Measurements from ENCODE around the gene SLC17A2.

Gene SLC17A2

DNA sequence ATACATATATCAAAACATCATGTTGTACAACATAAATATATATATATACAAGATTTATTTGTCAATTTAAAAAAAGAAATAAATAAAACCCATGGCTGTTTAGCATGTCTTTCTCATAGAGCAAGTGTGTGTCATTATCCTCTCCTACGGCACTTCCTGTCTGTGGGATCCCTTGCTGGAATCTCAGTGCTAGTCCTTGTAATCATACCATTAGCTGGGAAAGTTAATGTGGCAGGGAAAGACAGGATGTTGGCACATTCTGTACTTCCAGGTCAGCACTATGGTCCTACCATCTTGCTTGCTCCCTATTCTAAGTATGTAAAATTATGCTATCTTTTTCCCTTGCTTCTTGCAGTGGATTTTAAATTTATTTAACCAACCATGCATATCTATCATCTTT is 47.0 kb downstream of the SLC17A2 start:
- no peak for DNase-seq (ENCODE audit: low spot score)

DNA sequence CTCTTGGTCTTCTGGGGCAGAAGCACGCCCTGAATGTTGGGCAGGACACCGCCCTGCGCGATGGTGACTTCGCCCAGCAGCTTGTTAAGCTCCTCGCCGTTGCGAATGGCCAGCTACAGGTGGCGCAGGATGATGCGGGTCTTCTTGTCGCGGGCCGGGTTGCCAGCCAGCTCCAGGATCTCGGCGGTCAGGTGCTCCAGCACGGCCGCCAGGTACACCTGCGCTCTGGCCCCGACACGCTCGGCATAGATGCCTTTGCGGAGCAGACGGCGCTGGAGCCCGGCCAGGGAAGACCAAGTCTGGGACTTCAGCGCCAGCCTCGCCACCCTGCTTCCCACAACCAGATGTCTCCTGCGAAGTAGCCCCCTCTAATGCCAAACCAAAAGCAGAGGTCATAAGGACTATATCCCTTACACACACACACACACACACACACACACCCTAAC is 48.4 kb downstream of the SLC17A2 start:
- DNase-seq (ENCODE audit: low spot score), result no peak

GRCh38 chr6:25880601-25881000 is 49.9 kb downstream of the SLC17A2 start:
- DNase-seq (ENCODE audit: low spot score), result no peak

- no peak for DNase-seq (ENCODE audit: low spot score)
Observed at GRCh38 chr6:25878721-25879322, 51.7 kb downstream of the SLC17A2 start.

DNA sequence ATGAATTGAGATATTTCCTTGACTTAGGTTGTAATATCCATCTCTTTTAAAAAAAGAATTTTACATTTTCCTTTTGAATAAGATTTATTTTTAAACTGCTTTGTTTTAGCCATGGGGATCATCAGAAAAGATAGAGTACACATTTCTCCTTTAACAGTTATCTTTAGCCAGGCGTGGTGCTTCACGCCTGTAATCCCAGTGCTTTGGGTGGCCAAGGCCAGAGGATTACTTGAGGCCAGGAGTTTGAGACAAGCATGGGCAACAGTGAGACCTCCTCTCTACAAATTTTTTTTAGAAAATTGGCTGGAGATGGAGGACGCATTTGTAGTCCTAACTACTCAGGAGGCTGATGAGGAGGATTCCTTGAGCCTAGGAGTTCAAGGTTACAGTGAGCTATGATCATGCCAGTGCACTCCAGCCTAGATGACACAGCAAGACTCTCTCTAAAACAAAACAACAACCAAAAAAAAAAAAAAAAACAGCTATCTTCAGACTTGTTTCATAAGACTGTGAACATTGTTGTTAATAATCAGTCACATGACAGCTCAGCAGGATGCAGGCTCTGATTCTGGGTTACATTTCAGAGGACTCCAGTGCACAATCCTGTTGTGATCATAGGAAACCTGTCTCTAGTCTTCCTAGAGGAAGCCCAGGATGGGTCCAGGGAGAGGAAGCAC is 54.4 kb downstream of the SLC17A2 start:
- DNase-seq (ENCODE audit: low spot score), result no peak

- no peak for DNase-seq (ENCODE audit: low spot score)
Observed at GRCh38 chr6:25875563-25875905, 55.0 kb downstream of the SLC17A2 start.

DNA sequence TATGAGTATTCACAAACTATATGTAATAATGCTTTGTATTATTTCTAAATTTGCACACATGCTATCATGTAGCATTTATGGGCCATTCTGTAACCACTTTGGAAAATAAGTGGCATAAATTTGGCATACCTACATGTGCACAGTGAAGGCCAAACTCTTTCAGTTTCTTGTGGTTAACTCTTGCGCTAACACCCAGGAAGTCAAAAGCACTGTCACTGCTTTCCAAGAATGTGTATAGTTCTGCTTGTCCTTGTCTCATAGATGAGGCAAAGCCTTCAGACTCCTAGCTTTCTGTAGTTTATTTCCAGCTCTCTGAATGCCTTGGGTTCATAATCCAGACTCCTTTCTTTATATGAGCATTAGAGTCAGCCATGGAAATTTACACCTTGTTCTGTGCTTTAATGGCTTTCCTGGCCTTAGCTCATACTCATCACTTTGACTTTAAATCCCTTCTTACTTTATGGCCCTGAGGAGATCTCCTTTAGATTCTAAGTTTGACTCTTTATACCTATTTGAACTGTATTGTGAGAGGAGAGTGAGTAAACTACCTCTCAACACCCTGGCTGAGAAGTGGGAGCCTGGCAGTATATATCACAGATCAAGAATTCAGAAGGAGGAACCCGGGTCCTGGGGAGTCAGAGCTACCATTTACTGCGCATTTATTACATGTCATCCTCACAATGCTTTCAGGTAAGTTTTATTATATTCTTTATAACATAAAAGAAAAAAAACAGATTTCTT is 55.5 kb downstream of the SLC17A2 start:
- no peak for DNase-seq (ENCODE audit: low spot score)

DNA sequence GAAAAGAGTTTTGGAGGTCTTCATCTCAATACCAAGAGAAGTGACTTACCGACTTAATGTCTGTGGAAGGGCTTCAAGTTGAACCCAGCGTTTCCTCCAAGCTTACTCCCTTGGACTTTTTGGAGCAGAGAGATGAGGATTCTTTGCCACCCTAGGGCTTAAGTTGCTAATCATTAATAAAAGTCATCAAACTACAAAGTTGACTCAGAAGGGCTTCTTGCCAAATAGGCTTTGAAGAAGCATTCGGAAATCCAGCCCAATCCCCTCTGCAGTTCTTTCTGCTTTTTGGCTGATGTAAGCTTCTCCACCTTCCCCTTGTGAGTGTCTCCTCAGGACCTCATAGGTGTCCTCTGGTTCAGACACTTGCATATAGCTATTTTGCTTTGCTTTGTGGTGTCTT is 56.4 kb downstream of the SLC17A2 start, which contains the start of gene SLC17A3:
Gene SLC17A3 (minus strand): TSS at position 126 of the 400 bp plus-strand sequence. CDS start 5,856 bp downstream, outside the sequence.
- DNase-seq (ENCODE audit: low spot score), result no peak

DNA sequence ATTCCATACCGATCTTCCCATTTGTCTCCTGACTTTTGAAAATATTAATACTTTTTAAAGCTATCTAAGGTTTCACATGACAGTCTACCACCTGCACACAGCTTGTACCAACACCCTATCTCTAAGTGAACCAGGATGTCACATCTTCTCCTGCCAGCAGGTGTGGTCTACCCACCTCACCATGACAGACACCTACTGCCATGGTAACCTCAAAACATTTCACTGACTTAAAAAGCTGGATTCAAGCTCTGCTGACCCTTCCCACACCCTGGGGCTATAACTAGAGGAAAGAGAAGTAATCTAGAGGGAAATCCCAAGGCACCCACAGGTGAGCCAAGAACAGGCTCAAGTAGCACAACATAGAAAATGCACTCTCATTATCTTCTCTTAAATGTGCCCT is 57.7 kb downstream of the SLC17A2 start:
- no peak for DNase-seq (ENCODE audit: low spot score)

GRCh38 chr6:25869840-25870239 is 60.7 kb downstream of the SLC17A2 start:
- no peak for DNase-seq (ENCODE audit: low spot score)

DNA sequence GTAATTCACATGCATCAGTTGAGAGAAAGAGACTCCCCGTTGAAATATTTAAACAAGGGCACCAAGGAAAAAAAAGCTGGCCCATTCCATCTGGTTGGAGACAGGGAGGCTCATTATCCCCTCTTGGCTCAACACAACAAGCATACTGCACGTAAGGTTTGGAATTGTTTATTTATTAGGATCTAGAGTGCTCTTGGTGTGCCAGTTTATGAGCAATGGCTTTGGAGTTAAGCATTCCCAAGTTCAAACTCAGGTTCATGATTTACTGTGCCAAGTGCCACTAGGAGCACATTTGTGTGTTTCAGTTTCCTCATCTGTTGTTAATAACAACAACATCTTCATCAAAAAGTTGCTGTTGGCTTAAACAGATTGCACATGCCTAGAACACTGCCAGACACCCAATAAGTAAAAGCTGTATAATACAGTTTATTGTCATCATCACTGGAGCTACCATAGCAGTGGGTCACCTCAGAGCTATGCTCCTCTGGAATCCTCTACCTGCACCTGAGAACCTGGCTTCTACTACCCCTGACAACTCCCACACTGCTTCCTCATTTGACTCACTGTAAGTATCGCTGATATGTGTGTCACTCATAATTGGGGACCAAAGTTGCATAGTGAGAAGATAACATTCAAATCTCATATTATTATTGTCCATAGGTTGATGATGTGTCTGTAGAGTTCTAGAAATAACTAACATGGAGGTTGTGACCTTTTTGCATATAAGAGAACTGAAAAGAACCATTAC is 61.9 kb downstream of the SLC17A2 start:
- DNase-seq (ENCODE audit: low spot score), result no peak

GRCh38 chr6:25866011-25866410 is 64.5 kb downstream of the SLC17A2 start:
- no peak for DNase-seq (ENCODE audit: low spot score)

DNA sequence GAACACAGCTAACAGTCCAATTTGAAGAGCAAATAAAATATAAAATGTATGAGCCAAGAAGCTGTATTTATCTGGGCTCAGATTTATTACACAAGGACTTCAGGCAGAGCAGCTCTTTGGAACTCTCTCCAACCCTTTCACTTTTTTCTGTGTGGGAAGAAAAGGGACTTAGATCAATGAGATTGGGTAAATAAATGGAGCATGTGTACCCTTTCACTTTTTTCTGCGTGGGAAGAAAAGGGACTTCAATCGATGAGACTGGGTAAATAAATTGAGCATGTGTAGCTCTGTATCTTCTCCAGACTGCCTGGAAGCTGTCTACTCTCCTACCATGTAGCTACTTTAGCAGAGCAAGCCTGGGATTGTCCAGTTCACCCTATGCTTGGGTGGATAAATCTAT is 67.1 kb downstream of the SLC17A2 start:
- no peak for DNase-seq (ENCODE audit: low spot score)

All from GM03348 (cell line).